ENCODE results near the gene C11orf54.

- no peak for TF ChIP-seq POLR2A (IDR thresholded peaks at IDR 0.05; ENCODE audit: low read depth, low read length)
- TF ChIP-seq POLR2AphosphoS5 (IDR thresholded peaks at IDR 0.05; ENCODE audit: low read depth, low read length) = no peak
Observed at GRCh38 chr11:93700830-93701229, 40.6 kb upstream of the C11orf54 start.

Measured in GM12892 (cell line).